Small intestine (tissue), 7 donors: ENCODE measurements around the gene FHL2. TPM values are rescaled to one million over a fixed set of nuclear protein-coding genes. Genes with fewer than 3 reads are reported as not detected.

ENCODE experiments used
- DNase-seq, 2 donors: peaks; one replicate each; pipeline versions ENCODE4 v3.0.0 to v3.0.0-alpha.2; 2013
- FAIRE-seq: peaks from 2 replicates; lab custom pipeline; 2012; peaks lifted over from hg19 to GRCh38; lab: Jason Lieb, UNC
- H3K27ac ChIP-seq, 3 donors: one replicate each; pipeline ENCODE4 v1.5.1; 2013; ENCODE audit warnings: low read length in 2 of 3, mild to moderate bottlenecking in 2 of 3, control low read depth in 1 of 3, inconsistent platforms in 1 of 3, low read depth in 1 of 3, moderate library complexity in 1 of 3
- H3K27me3 ChIP-seq, 3 donors: one replicate each; pipeline ENCODE4 v1.6.1; 2013; ENCODE audit warnings: low read length in 3 of 3, inconsistent platforms in 1 of 3; ENCODE audit not compliant: control insufficient read depth in 3 of 3, insufficient read depth in 3 of 3
- H3K36me3 ChIP-seq, 3 donors: one replicate each; pipeline ENCODE4 v1.6.1; 2013; ENCODE audit warnings: low read length in 3 of 3, inconsistent platforms in 1 of 3, low read depth in 1 of 3, mild to moderate bottlenecking in 1 of 3, moderate library complexity in 1 of 3; ENCODE audit not compliant: control insufficient read depth in 3 of 3, insufficient read depth in 2 of 3
- H3K4me1 ChIP-seq, 3 donors: one replicate each; pipeline ENCODE4 v1.6.1; 2013; ENCODE audit warnings: low read length in 2 of 3, inconsistent platforms in 1 of 3, low read depth in 1 of 3, mild to moderate bottlenecking in 1 of 3, moderate library complexity in 1 of 3; ENCODE audit not compliant: control insufficient read depth in 3 of 3, insufficient read depth in 2 of 3
- H3K4me3 ChIP-seq, 3 donors: one replicate each; pipeline ENCODE4 v1.5.1; 2013; ENCODE audit warnings: low read length in 3 of 3, control low read depth in 1 of 3, inconsistent platforms in 1 of 3, low read depth in 1 of 3, mild to moderate bottlenecking in 1 of 3, moderate library complexity in 1 of 3
- H3K9me3 ChIP-seq, 2 donors: one replicate each; pipeline ENCODE4 v1.6.1; 2013; ENCODE audit warnings: low read depth in 1 of 2, low read length in 1 of 2; ENCODE audit not compliant: control insufficient read depth in 2 of 2, insufficient read depth in 1 of 2
- WGBS, 3 donors: extraction: QIAGEN DNeasy Blood & Tissue Kit; methylation state at CpG; one replicate each; pipeline ENCODE4 v1.1.7; 2013; 5-methylcytosine and 5-hydroxymethylcytosine counted together
- polyA plus RNA-seq, 4 donors: library from polyadenylated mRNA; stranded (reverse) in 3 of 4; unstranded in 1 of 4; fragments of 200-250 nt in 3 of 4; fragments of 120-200 nt in 1 of 4; gene quantifications; one replicate each; pipeline versions ENCODE4 v1.2.1 to v1.2.3, GENCODE V29; 2013
- donor health status: healthy with polysubstance abuse.
- donor health status: control.
- donor health status: control.
- donor health status: Bipolar disorder and iron deficiency.
- donor health status: healthy.

The FHL2 gene
- polyA plus RNA-seq, 4 donors = 22.3 to 150 (median 75.5) TPM

GRCh38 chr2:105442056-105442455, 43.2 kb upstream of the FHL2 start:
- Histone ChIP-seq H3K27me3 (no peaks in the 10 kb centered on the region), H3K36me3 (no peaks in the 10 kb centered on the region), H3K4me3 (no peak overlapping the region), H3K9me3 (no peaks in the 10 kb centered on the region), H3K4me1 (peaks cover 0 to 36% (median 4%) of the 10 kb centered on the region in 3 donors), H3K27ac (no peak overlapping the region)
- no peak for FAIRE-seq
- DNase-seq = no peak
- WGBS, 3 donors = 91 to 98% (median 94%) methylated on average over 2 of the region's 2 CpGs

- Histone ChIP-seq H3K27ac (no peak overlapping the region), H3K4me1 (peaks cover 0 to 32% (median 4%) of the 10 kb centered on the region in 3 donors), H3K27me3 (no peaks in the 10 kb centered on the region), H3K36me3 (no peaks in the 10 kb centered on the region), H3K9me3 (no peaks in the 10 kb centered on the region), H3K4me3 (no peak overlapping the region)
- FAIRE-seq = no peak
- WGBS, 3 donors = 70 to 87% (median 72%) methylated on average over 5 of the region's 5 CpGs
- no peak for DNase-seq
These were observed 40.3 kb upstream of the FHL2 start for GRCh38 chr2:105439141-105439540.

GRCh38 chr2:105438104-105438929, 39.5 kb upstream of the FHL2 start:
- DNase-seq (peak; percentile 70 to 79), FAIRE-seq (no peak)
- no peaks in the 10 kb centered on the region for H3K27me3 ChIP-seq
- H3K27ac ChIP-seq = peak overlapping the region; percentile 44 to 70 (median 59)
- 8 to 24% (median 14%) methylated on average over 10 of the region's 10 CpGs for WGBS, 3 donors
- no peaks in the 10 kb centered on the region for H3K36me3 ChIP-seq
- peak overlapping the region in 2 of 3 donors; percentile 9 to 33 for H3K4me3 ChIP-seq
- H3K4me1 ChIP-seq = peaks cover 0 to 23% (median 4%) of the 10 kb centered on the region in 3 donors
- no peaks in the 10 kb centered on the region for H3K9me3 ChIP-seq

DNA sequence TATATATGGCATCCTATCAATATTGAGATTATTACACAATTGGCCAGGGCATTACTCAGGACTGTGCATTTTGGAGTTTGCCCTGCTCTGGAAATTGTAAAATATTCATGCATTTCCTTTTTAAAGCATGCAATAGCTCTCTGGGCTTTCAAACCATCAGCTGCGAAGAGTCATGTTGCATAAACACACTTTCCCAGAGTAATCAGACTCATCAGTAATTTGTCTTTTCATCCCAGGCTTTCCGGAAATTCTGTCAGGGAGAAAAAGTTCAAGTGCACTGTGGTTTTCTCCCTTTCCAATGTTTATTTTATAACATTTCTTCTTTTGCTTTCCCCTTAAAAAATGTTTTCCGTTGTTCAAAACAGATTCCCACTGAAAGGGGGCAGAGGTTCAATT, 38.9 kb upstream of the FHL2 start:
- Histone ChIP-seq H3K27ac (peak overlapping the region; percentile 44 to 70 (median 59)), H3K9me3 (no peaks in the 10 kb centered on the region), H3K4me3 (peak overlapping the region in 2 of 3 donors; percentile 9 to 33), H3K4me1 (peaks cover 0 to 18% (median 4%) of the 10 kb centered on the region in 3 donors), H3K27me3 (no peaks in the 10 kb centered on the region), H3K36me3 (no peaks in the 10 kb centered on the region)
- 19 to 45% (median 40%) methylated on average over 3 of the region's 3 CpGs for WGBS, 3 donors
- DNase-seq = peak; percentile 63 to 73
- no peak for FAIRE-seq

- H3K36me3 ChIP-seq = no peaks in the 10 kb centered on the region
- 25 to 45% (median 33%) methylated on average over 4 of the region's 4 CpGs for WGBS, 3 donors
- H3K4me3 ChIP-seq = no peak overlapping the region
- no peak overlapping the region for H3K27ac ChIP-seq
- H3K9me3 ChIP-seq = peaks cover 0 to 4% of the 10 kb centered on the region in 2 donors
- FAIRE-seq (no peak), DNase-seq (no peak)
- peaks cover 0 to 3% (median 0%) of the 10 kb centered on the region in 3 donors for H3K4me1 ChIP-seq
- no peaks in the 10 kb centered on the region for H3K27me3 ChIP-seq
These were observed 33.9 kb upstream of the FHL2 start for GRCh38 chr2:105432749-105433148.

DNA sequence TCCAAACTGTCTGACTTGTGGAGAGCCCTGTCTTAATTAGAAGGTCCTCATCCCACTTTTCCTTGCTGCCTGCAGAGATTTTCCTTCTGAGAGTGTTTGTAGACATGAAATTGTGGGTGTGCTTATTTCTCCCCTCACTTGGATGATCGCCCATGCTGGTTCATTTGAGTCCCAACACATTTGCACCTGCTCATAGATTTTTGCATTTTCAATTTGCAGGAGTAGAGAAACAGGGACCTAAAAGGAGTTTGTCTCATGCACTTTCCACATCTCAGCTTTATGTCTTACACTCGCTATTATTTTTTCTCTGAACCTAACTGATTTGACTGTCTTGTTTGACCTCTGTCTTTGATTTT, 33.2 kb upstream of the FHL2 start:
- no peak overlapping the region for H3K27ac ChIP-seq
- H3K27me3 ChIP-seq = no peaks in the 10 kb centered on the region
- 61 to 76% (median 74%) methylated on average over 2 of the region's 2 CpGs for WGBS, 3 donors
- DNase-seq (no peak), FAIRE-seq (no peak)
- no peaks in the 10 kb centered on the region for H3K36me3 ChIP-seq
- no peak overlapping the region for H3K4me3 ChIP-seq
- no peaks in the 10 kb centered on the region for H3K4me1 ChIP-seq
- peaks cover 0 to 4% of the 10 kb centered on the region in 2 donors for H3K9me3 ChIP-seq

GRCh38 chr2:105431367-105432043, 32.7 kb upstream of the FHL2 start:
- no peak overlapping the region for H3K27ac ChIP-seq
- H3K9me3 ChIP-seq = peaks cover 0 to 4% of the 10 kb centered on the region in 2 donors
- H3K27me3 ChIP-seq = no peaks in the 10 kb centered on the region
- DNase-seq (no peak), FAIRE-seq (no peak)
- WGBS, 3 donors = 52 to 81% (median 72%) methylated on average over 4 of the region's 4 CpGs
- no peaks in the 10 kb centered on the region for H3K4me1 ChIP-seq
- H3K4me3 ChIP-seq = no peak overlapping the region
- H3K36me3 ChIP-seq = no peaks in the 10 kb centered on the region

DNA sequence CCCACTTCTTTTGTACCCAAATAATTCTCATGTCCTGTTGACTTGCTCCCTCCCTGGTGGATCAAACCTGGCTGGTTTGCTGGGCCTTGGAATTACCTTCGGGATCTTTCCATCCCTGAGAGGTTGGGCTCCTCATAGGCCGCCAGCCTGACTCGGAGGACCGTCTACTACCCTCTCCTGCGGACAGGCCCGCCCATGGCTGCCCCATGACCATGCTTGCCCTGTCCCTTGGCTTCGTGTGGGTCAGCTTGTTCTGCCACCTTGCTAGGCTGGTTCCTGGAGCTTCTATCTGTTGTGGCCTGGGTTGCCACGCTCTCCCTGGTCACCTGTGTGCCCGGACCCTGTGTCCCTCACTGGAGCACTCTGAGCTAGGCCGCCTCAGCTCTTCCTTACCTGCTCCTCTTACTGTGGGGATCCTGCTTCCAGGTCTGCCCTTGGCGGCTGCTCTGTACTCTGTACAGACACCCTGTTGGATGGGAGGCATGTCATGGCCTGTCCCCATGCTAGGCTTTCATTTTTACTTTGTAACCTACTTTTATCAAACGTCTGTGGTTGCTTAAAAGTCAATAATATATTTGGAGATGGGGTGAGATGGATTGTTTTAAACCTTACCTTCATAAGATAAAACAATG, 29.7 kb upstream of the FHL2 start:
- H3K9me3 ChIP-seq = peaks cover 0 to 4% of the 10 kb centered on the region in 2 donors
- H3K4me3 ChIP-seq = no peak overlapping the region
- no peaks in the 10 kb centered on the region for H3K27me3 ChIP-seq
- FAIRE-seq = no peak
- no peaks in the 10 kb centered on the region for H3K36me3 ChIP-seq
- WGBS, 3 donors = 87 to 90% (median 90%) methylated on average over 12 of the region's 12 CpGs
- H3K27ac ChIP-seq = no peak overlapping the region
- DNase-seq = no peak
- no peaks in the 10 kb centered on the region for H3K4me1 ChIP-seq
